GM21360 (cell line): ENCODE measurements around the gene NAXE.
"Not testable (repeated sequence)": the region's sequence is repeated elsewhere in the genome, so short reads cannot be mapped to it uniquely, and the experiment has no call there.

Experiments used
- ATAC-seq: cut with Tn5 transposase; IDR thresholded peaks from one replicate; pipeline ENCODE4 v1.9.1; 2021; ENCODE audit warnings: mild to moderate bottlenecking, moderate library complexity; ENCODE audit not compliant: unreplicated experiment

The NAXE gene

GRCh38 chr1:156566436-156566835 lies 25.1 kb upstream of the NAXE start:
- no peak for ATAC-seq

GRCh38 chr1:156571261-156571852 lies 20.2 kb upstream of the NAXE start:
- ATAC-seq: no peak

- peak; percentile 66 for ATAC-seq
These were observed 19.5 kb upstream of the NAXE start, which contains the start of gene IQGAP3 for GRCh38 chr1:156571919-156572662. IQGAP3 (minus strand) TSS chr1:156572565; CDS start chr1:156572529, 36 bp downstream.

GRCh38 chr1:156572663-156573018 lies 18.9 kb upstream of the NAXE start:
- no peak for ATAC-seq

- no peak for ATAC-seq
These were observed 17.4 kb upstream of the NAXE start for GRCh38 chr1:156574039-156574633.

- no peak for ATAC-seq
These were observed 14.0 kb upstream of the NAXE start for GRCh38 chr1:156577550-156577949.

- ATAC-seq: no peak
These were observed 13.5 kb upstream of the NAXE start for GRCh38 chr1:156578055-156578454.

- ATAC-seq: no peak
These were observed 12.1 kb upstream of the NAXE start, which contains the start of gene TTC24 for GRCh38 chr1:156579472-156579871. TTC24 (plus strand) TSS chr1:156579723; CDS start chr1:156581365, 1,642 bp downstream.

- no peak for ATAC-seq
These were observed 9.8 kb upstream of the NAXE start for GRCh38 chr1:156581661-156582387.

GRCh38 chr1:156582388-156583017 lies 9.1 kb upstream of the NAXE start:
- ATAC-seq: no peak

GRCh38 chr1:156583821-156584622 lies 7.6 kb upstream of the NAXE start:
- no peak for ATAC-seq

GRCh38 chr1:156584813-156585212 lies 6.8 kb upstream of the NAXE start:
- ATAC-seq: no peak

- no peak for ATAC-seq
These were observed 5.3 kb upstream of the NAXE start for GRCh38 chr1:156586323-156586722.

GRCh38 chr1:156586892-156587477 lies 4.6 kb upstream of the NAXE start:
- ATAC-seq: no peak

- not testable (repeated sequence) for ATAC-seq
These were observed 3.6 kb upstream of the NAXE start for GRCh38 chr1:156587927-156588326.

GRCh38 chr1:156589546-156589945 lies 2.0 kb upstream of the NAXE start:
- ATAC-seq: no peak

- no peak for ATAC-seq
These were observed 1.0 kb upstream of the NAXE start for GRCh38 chr1:156590326-156591180.

GRCh38 chr1:156591181-156591431 lies 470 bp upstream of the NAXE start:
- ATAC-seq: no peak
